DMS114 treated with DMSO at 0.1 percent for 48 hours (cell line): Measurements from ENCODE around the gene ATP11A.

Experiments
- DNase-seq: peaks from one replicate; lab custom pipeline; 2025; ENCODE audit not compliant: unreplicated experiment; lab: John Stamatoyannopoulos, UW

The ATP11A gene

DNA sequence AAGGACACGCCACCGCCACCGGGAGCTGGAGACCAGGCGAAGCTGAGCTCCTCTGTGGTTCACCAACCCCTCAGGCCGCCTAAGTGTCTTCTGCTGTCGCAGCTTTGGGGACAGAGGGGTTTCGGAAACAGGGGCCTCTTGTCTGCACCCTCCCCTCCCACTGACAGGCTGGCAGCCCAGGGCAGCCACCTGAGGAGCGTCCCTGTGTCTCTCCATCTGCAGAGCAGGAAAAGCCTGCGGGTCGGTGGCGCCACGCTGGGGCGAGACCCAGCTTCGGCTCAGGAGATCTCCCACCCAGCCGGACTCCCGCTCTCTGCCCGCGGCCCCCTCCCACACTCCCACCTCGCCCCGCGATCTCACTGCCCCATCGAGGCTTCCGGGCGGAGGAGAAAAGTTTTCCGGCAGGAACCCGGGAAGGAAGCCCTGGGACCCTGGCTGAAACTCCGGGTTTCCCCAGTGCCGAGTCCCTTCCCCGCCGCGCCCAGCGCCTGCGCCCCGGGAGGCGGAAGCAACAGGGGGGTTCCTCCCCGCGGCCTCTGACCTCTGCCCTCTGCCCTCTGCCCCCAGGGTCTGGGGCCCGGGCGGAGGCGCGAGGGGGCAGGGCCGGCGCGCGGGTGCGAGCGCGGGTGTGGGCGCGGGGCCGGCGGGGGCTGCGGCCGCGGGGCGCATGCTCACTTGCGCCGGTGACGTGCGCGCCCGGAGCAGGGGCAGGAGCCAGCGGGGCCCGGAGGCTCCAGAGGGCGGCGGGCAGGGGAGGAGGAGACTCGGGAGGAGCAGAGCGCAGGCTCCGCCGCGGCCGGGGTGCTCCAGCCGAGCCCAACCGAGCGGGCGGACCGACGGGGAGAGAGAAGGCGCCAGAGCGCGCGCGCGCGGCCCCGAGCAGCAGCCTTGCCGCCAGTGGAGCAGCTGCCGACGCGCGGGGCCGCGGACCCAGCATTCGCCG is at the start of gene ATP11A:
TSS of gene ATP11A (plus strand) at position 736 of the 943 bp plus-strand sequence. CDS start 379 bp downstream, outside the sequence.
- peak; percentile 15 for DNase-seq

DNA sequence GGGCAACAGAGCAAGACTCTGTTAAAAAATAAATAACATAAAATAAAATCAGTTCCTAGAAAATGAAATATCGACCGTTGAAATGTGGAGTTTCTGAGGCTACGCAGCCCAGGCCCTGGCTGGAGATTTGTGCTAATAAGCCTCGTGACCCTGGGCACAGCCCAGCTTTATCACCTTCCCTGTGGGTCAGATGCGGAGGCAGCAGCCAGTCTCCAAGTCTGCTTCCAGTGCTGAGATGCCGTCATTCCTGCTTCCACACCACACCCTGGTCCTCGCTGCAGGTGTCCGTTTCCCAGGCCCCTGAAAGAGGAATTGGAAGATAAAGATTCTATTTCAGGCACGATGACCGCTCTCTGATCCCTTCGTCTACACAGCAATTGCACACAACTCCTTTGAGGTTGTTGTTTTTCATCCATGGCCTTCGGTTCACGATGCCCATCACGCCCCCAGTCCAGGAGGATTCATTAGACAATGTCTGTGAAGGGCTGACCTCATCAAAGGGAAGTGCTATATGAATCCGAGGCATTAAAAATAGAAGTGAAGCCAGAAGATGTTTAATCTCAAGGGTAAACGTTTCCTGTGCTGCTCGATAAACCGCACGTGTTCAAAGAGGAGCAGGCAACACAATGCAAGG is 48.3 kb upstream of the ATP11A start:
- DNase-seq: no peak

DNA sequence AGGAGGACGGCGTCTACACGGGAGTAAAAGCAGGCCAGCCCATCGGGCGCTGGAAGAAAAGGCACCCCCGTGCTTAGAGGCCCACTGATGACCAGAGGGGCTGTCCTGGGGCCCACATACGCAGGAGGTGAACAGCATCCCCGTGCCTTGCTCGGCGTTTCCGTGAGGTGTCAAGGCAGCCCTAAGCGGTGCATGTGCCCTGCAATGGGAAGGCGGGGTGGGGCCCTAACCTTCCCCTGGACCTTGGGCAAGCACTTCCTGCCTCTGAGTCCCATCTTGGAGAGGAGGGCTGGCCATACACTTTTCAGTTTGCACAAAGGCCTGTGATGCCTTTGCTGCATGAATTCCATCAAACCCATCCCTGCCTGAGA is 47.8 kb upstream of the ATP11A start:
- no peak for DNase-seq

DNA sequence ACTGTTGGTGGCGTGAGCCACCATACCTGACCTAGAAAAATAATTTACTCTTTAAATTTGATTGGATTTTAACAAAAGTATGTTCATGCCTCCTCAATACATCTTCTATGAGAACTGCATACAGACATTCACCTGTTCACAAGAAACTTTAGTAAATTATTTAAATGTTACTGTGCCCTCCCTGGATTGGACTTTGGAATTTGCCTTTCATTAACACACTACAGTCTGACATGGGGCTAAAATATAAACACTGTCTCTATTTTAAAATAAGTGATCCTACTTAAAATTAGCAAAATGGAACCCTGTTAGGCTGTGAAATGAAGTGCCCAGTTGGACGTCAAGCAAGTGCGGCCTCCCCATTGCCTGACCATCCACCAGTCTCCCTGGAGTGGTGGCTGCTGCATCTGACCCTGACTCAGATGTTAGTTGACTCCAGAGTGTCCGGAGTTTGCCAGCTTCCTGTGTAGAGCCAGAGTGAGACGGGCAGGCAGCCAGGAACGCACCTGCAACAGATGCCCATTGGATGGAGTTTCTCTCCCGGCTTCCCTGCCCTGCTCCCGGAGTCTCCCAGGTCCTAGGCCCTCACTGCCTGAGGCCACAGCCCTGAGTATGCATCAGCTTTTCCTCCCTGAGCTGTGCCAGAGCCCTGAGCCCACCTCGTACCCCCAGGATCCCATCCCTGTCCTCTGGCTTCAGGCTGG is 45.9 kb upstream of the ATP11A start:
- no peak for DNase-seq

DNA sequence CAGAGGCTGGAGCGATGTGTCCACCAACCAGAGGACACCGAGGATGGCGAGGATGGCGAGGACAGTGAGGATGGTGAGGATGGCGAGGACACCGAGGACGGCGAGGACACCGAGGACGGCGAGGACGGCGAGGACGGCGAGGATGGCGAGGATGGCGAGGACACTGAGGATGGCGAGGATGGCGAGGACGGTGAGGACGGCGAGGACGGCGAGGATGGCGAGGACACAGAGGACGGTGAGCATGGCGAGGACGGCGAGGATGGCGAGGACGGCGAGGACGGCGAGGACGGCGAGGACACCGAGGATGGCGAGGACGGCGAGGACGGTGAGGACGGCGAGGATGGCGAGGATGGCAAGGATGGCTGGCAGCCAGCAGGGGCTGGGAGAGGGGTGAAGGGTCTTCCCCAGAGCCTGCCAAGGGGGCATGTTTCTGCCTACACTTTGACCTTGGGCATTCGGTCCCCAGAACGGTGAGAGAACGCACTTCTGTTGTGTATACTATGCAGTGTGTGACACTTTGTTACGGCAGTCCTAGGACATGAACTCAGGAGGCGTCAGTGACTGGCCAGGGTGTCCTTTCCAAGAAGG is 44.4 kb upstream of the ATP11A start:
- DNase-seq: no peak

DNA sequence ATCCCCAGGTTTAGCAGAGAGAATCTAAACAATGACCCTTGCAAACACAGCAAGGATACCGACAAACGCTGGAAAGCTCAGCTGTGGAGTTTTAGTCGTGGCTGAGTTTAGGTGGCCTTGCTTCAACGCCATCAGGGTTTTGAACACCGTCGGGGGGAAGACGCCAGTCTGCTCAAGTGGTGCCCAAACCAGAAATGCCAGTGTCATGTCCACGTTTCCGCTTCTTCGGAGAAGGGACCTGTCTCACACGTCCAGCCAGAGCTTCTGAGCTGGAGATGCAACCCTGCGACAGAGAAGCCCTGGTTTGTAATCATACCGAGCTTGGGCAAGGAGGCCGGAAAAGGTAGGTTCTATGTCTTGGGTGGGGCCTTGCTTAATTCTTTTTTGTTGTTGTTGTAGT is 42.6 kb upstream of the ATP11A start:
- no peak for DNase-seq

DNA sequence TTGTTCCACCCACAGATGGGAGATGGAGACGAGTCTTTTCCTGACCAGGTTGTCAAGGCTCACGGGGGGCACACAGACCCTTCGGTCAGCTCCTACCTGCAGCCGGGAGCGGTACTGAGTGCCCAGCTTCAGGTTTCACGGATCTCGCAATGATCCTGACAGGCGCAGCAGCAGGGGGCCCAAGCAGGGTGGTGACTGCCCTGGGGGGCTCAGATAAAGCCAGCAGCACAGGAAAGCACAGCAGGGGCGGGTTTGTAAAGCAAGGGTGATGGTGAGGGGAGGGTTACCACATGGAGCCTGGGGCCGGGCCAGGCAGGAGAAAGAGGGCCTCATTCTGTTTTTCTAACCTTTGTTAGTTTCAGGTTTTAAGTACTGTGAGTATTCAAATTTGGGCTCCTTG is 41.7 kb upstream of the ATP11A start:
- no peak for DNase-seq

DNA sequence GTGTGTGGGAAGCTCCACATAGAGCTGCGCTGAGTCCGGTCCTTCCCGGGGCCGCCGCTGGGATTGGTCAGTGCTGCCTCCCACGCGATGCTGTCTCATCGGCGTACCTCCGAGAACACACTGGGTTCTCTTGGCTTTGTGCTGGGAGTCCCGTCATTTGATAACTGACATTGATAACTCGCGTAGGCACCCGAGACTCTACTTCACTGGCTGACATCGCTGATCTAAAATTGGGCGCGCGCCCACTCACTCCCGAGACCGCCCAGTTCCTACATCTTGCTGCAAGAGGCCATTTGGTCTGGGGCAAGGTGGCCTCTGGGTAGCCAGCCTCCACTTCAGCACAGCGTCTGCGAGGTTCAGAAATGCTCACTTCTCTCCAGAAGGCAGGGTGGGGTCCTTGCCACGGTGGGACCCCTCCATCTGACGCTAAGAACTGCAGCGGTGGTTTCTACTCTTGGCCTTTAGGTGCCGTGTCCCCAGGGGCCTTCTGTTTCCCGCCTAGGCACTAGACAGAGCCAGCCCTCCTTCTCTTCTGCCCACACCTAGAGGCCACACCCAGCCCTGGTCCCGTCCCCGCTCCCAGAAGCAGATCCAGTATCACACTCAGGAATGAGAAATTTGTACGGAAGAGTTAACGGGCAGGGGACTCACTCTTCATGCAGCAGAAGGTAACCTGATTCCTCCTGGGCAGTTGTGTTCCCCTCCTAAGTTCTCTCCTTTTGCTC is 40.7 kb upstream of the ATP11A start:
- no peak for DNase-seq

DNA sequence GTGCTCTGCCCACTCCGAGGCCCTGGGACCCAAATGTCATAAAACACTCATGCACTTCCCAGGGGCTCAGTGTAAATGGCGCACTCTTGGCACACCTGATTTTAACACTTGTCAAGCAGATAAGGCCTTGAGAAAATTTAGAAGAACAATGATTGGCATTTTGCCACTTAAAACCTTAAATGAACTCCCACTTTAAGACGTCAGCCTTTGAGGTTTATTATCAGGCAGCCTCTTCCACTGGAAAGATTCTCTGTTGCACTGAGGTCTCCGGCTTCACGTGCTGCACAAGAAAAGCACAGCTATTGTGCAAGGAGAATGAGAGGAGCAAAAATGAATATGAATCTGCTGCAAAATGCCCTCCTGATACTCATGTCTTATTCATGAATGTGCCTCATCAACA is 38.5 kb upstream of the ATP11A start:
- no peak for DNase-seq

DNA sequence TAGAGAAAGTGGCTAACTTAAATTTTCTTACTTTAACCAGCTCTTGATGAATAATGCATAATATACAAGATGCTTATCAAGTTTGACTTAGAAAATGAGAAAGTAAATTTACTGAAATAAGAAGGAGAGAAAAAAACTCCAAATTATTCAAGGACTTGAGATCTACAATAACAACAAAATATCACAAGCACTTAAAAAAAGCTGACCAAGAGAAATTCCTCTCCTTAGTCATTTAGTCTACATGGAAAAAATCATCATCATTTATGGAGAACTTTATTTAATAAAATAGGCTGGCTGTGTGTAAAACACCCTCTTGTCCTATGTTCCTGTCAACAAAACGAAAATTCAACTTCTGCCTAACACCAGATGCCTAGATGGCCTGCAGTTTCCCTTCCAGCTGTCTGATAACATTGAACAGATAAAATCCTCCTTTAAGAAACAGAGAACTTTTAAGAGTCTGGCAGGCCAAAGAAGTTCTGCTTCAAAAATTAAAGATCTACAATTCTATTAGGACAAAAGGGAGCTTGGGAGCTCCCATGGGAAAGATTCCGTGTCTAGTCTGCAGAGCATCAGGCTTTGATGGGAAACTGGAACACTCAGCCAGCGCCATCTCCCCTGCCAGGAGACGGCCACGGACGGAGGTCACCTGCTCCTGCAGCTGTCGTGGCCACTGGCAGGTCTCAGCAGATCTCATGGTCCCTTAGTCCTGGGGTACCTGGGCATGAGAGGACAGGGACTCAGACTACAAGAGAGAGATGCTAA is 37.9 kb upstream of the ATP11A start:
- DNase-seq: no peak

DNA sequence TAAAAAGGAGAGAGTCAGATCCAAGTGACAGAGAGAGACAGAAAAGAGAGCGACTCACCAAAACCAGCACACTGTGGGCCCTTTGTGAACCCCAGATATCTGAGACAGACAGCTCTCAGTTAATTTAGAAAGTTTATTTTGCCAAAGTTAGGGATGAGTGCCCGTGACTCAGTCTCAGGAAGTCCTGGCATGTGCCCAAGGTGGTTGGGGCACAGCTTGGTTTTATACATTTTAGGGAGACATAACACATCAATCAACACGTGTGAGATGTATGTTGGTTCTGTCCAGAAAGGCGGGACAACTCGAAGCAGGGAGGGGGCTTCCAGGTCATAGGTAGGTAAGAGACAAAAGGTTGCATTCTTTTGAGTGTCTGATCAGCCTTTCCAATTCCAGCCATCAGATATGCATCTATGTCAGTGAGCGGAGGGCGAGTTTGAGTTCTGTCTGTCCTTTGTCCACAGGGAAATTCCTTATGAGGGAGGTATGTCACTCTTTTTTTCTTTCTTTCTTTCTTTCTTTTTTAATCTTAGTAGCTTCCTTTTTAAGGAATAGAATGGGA is 37.2 kb upstream of the ATP11A start:
- no peak for DNase-seq

DNA sequence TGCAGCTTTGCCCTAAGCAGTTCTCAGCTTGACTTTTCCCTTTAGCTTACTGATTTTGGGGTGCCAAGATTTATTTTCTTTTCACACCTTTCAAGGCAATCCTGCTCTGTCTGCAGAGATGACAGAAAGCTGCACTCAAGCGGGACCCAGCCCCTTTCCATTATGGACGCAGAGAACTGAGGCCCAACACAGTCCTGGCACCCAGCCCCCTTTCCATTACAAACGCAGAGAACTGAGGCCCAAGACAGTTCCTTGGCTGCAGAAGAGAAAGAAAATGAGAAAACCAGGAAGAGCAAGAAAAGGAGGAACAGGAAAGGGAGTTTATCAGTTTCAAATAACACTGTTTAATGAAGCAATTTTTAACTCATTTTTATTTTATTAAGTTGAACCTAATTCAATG is 36.8 kb upstream of the ATP11A start:
- no peak for DNase-seq

DNA sequence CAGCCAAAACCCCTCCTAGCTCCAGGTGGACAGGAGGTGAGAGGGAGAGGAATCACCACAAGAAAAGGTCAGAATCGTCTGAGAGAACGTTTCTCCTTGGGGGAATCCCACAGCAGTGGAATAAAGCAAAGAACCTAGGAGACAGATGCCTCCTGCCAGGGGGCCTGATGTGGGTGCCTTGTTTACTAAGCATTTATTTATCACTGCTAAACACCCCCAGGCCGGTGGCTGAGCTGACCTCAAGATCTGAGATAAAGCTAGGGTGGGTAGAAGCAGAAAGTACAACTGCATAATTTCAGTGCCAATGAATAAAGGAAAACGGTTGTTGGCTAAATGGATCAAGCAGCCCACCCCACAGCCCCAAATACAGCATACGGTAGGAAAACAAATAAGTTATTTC is 33.9 kb upstream of the ATP11A start:
- DNase-seq: no peak

DNA sequence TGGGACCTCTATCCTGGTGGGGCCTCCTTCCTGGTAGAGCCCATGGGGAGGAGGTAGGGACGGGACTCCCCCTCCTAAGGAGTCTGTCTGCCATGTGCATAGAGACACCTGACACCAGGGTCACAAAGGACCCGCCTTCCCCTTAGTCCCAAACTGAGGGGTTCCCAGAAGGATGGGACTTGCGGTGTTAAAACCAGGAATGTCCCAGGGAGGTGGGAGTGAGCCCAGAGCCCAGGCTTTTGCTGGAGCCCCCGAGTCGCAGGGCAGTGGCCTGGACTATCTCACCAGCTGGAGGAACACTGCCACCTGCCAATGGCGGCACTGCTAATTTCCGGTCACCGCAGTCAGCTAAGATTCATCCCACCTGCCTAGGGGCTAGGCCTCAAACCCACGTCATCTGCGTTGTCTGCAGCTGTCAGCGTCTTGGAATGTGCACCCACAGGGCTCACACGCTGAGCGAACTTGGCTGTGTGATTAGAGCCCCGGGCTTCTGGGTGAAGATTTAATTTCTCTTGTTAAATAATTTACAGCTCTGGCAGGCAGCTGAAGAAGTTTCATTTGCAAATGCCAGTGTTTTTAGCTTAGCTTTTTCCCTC is 31.9 kb upstream of the ATP11A start:
- DNase-seq: no peak

DNA sequence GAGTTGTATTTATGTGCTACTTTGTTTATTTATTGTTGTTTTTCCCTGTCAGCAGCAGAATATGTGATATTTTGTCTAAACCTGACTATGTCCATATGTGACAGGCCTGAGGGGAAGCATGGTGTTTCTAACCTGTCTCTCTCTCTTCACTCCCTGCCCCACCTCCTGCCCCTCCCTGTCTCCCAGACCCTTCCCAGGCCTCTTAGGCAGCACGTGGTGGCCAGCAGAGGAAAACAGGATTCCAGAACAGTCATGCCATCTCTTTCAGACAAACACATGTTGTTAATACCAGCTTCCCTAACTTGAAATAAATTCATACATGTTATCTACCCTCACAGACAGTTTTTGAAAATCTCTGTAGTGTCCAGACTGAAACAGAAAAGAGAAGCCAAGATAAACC is 31.0 kb upstream of the ATP11A start:
- DNase-seq: no peak

DNA sequence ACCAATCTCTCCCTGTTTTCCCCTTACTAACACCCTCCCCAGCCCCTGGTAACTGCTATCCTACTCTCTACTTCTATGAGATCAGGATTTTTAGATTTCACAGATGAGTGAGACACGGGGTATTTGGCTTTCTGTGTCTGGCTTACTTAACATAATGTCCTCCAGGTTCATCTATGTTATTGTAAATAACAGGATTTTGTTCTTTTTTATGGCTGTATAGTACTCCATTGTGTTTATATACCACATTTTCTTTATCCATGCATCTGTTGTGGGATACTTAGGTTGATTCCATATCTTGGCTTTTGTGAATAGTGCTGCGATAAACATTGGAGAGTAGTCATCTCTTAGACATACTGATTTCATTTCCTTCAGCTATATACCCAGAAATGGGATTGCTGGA is 28.5 kb upstream of the ATP11A start:
- no peak for DNase-seq

DNA sequence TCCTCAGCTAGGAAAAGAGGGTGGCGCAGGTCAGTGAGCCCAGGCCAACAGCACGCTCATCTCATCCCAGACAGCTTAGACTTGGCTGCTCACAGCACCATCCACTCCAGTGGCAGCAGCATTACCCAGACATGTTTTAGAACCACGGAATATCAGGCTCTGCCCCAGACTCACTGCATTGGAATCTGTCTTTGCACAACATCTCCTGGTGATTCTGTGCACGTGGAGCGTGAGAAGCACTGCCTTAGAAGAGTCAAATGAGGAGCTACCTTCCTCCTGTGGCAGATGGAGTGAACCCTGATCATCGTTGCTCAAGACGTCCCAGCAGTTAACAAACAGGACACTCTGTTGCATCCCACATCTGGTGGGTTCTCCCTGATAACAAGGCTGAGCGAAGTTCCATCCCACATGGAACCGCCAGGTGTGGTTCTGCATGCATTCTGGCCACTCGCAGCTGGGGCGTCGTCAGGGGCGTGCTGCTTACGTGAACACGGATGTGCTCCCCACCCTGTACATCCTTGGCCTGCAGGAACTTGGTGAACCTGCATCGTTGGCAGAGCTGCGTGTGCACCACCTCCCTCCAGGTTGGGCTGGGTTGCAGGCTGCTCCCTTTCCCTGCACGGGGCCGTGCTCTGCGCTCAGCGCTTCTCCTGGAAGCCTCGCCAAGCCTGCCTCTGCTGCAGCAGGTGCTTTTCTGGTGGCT is 25.2 kb upstream of the ATP11A start:
- DNase-seq: no peak

DNA sequence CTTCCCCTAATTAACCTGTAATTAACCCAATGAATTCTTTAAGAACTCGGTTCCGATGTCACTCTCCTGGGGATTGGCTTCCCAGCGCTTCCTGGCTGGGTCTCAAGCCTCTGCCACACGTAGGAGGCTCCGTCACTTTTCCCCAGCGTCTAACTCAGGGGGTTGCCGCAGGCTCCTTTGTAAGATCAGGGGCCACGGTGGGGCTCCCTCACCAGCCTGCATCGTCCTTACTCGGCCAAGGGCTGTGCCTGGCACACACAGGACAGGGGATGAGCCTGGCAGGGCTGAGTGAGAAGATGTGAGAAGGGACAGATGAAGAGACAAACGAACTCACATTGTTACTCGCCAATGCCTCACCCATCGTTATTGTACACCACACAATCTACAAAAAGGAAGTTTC is 20.9 kb upstream of the ATP11A start:
- DNase-seq: no peak
